Measurements from ENCODE around the gene BRAF. TPM values are rescaled to one million over a fixed set of nuclear protein-coding genes. Genes with fewer than 3 reads are reported as not detected.
"Not testable (repeated sequence)": the region's sequence is repeated elsewhere in the genome, so short reads cannot be mapped to it uniquely, and the experiment has no call there.

Gene BRAF
- total RNA-seq, 1 donor from 2014 or later = 12.5 TPM

DNA sequence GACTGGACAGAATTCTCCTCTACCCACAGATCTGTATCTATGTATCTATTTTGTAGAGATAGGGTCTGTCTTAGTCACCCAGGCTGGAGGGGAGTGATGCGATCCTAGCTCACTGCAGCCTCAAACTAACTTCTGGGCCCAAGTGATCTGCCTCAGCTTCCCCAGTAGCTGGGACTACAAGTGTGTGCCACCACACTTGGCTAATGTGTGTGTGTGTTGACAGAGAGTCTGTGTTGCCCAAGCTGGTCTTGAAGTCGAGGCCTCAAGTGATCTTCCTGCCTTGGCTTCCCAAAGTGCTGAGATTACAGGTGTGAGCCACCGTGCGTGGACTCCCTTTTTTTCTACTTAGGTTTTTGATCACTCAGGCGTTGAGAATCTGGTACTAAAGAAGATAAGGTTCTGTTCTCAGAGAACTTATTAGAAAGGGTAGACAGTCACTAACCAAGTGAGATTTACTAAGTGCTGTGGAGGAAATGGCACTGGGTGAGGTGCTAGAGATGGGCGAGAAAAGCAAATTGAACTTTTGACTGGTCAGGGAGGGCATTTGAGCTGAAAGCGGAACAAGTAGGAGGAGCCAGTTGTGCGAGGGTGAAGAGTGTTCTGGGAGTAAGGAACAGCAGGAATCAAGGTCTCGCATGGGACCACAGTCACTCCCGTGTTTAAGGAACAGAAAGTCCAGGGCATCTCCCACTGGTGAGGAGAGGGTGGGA lies 210.2 kb downstream of the BRAF start:
- no peak for DNase-seq (ENCODE audit: low read depth, low spot score)

DNA sequence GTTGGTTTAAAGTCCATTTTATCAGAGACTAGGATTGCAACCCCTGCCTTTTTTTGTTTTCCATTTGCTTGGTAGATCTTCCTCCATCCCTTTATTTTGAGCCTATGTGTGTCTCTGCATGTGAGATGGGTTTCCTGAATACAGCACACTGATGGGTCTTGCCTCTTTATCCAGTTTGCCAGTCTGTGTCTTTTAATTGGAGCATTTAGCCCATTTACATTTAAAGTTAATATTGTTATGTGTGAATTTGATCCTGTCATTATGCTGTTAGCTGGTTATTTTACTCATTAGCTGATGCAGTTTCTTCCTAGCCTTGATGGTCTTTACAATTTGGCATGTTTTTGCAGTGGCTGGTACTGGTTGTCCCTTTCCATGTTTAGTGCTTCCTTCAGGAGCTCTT lies 212.3 kb downstream of the BRAF start:
- not testable (repeated sequence) for DNase-seq (ENCODE audit: low read depth, low spot score)

DNA sequence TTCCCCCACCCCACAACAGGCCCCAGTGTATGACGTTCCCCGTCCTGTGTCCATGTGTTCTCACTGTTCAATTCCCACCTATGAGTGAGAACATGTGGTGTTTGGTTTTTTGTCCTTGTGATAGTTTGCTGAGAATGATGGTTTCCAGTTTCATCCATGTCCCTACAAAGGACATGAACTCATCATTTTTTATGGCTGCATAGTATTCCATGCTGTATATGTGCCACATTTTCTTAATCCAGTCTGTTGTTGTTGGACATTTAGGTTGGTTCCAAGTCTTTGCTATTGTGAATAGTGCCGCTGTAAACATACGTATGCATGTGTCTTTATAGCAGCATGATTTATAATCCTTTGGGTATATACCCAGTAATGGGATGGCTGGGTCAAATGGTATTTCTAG lies 216.0 kb downstream of the BRAF start:
- not testable (repeated sequence) for DNase-seq (ENCODE audit: low read depth, low spot score)

DNA sequence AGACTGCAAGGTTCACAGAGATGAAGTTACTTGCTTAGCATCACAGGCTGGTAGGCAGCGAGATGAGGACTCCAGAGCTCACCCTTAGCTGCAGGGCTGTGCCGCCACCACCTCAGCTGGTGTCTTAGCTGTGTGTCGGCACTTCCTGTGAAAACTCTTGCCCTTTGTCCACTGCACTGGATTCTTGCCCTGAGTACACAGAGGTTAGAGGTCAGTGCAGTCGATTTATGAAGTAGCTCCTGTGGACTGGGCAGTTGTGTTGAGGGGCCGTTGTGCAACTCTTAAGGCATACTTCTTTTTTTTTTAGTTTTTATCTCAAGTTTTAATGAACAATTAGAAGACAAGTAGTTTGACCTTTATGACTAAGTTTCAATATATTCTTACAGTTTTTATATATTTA lies 217.6 kb downstream of the BRAF start:
- DNase-seq (ENCODE audit: low read depth, low spot score) = no peak

DNA sequence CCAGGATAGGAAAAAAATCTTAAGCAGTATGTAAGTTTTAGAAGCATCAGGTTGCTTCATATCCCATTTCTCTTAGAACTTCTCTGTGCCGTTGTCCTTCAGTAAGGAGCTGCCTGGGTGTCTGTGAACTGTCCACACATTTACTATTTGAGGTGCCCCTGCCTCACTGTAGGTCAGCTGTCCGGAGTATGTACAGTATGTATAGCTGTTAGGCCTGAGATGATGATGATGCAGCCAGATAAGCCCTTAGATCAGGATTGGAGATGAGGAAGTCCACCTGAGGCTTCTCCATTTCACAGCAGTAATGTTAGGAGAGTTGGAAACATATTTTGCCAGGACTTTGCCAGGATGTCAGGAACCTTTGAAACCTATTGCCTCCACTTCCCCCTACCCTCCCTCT lies 220.5 kb downstream of the BRAF start:
- DNase-seq (ENCODE audit: low read depth, low spot score) = no peak

DNA sequence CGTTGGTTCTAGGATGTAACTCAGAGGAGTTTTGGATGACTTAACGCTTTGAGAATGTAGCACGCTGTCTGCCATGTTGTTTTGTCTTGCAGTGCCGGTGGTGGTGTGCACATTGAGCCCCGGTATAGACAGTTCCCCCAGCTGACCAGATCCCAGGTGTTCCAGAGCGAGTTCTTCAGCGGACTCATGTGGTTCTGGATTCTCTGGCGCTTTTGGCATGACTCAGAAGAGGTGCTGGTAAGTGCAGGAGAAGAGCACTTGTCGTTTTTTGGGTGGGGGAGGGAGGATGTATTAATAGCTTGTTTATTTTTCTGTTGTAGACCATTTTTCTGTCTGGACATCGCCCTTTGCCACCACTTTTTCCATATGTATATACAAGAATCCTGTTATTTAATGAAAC lies 222.0 kb downstream of the BRAF start:
- DNase-seq (ENCODE audit: low read depth, low spot score) = no peak

DNA sequence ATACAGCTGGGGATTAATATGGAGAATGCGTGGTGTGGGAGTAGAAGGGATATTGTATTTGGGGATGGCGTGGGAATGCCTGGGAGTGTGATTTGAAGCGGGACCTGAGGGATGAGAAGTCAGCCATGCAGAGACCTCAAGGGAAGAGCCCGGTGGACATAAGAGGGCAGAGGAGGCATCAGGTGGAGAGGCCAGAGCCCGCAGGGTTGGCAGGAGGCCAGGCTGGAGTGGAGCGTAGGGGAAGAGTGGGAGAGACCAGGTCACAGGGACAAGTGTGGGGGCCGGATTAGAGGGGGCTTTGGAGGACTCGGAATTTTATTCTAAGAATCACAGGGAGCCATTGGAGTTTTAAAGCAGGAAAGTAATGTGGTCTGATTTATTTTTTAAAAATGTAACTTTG lies 226.3 kb downstream of the BRAF start:
- no peak for DNase-seq (ENCODE audit: low read depth, low spot score)

DNA sequence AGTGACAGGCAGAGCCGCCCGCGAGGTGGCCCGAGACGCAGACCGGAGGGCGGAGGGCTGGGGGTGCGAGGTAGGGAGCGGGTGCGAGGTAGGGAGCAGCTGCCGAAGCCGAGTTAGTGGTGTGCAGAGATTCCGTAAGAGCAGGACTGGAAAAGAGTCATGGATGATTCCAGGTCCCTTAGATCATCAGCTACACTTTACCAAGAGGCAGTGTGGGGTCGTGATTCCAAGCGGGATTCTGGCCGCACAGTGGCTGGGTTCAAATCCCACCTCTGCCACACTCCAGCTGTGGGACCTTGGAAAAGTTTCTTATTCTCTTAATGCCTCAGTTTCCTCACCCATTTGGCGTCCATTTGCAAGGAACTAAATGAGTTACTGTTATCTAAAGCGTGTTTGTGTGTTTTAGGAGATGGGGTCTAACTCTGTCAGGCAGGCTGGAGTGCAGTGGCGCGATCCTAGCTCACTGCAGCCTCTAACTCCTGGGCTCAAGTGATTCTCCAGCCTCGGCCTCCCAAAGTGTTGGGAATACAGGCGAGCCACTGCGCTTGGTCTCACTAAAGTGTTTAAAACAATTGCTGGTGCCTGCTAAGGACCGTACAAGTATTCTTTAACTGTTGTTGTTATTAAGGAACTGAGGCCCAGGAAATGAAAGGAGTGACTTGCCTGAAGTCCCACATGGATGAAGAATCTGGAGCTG lies 227.1 kb downstream of the BRAF start:
- no peak for DNase-seq (ENCODE audit: low read depth, low spot score)

DNA sequence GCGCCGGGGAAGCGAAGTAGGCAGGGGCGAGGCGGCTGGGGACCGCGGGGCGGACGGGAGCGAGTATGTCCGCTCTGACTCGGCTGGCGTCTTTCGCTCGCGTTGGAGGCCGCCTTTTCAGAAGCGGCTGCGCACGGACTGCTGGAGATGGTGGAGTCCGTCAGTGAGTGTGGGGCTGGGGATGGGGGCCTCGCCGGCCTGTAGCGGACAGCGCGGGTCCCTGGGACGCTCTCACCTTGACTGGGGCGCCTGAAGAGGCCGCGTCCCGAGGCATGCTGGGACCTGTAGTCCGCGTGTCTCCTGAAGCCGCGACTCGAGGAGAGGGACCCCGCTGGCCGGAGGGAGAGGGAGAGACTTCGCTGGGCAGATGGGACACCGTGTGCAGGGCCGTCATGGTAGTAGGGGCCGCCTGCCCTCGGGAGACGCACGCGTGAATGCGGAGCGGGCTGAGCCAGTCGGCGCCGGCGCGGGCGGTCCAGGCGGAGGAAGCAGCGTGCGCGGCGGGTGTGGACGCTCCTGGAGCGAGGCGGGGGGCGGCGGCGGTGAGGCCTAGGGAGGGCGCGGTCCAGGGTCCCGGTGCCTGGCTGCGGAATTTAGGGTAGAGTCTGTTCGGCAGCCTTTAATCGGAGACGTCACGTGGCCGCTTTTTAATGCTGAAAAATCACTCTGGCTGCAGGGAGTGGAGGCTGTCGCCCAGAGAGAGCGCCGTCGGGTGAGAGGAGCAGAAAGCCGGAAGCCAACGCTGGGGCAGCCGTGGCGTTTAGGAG lies 227.9 kb downstream of the BRAF start, which contains the start of gene NDUFB2:
NDUFB2 (plus strand) TSS at position 29 of the 767 bp plus-strand sequence; CDS start at position 66, 37 bp downstream.
- DNase-seq (ENCODE audit: low read depth, low spot score) = peak; percentile 36

DNA sequence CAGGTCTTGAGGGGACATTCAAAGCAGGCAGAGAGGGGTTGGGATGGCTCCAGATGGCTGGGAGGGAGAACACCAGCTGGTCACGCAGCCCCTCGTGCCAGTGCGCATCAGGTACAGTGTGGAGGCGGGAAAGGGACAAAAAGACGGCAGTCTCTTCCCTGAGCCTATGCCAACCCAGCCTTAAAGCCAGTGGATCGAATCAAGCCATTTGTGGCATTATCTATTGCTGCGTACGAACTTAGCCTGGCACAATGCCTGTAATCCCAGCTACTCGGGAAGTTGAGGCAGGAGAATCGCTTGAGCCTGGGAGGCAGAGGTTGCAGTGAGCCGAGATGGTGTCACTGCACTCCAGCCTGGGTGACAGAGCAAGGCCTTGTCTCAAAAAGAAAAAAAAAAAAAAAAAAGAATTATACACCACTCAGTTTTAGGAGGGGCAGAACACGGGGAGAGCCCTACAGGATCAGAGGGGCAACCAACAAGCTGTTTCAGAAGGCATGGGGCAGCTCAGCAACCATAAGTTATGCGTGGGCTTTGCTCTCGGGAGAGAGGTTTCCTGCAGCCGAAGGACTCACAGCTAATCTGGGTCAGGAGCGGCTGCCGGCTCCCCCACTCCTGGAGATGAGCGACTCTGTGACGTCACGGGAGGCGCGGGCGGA lies 228.6 kb downstream of the BRAF start:
- peak; percentile 60 for DNase-seq (ENCODE audit: low read depth, low spot score)

DNA sequence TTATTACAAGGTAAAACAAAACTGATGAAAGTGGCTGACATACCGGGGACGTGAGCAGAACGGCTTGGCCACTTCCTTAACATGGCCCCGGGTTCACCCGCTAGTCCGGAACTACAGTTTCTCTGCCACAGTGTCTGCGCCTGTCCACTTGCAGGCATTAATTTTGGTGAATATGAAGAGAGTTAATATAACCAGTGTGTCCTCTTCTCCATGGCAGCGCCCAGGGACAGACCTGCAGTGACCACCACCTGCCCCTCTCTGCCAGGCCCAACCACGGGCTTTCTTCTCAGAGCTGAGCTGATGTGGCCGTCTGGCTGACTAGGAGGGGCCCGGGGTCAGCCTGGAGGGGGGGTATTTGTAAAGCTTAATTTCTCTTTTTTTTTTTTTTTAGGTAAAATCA lies 229.3 kb downstream of the BRAF start:
- DNase-seq (ENCODE audit: low read depth, low spot score) = no peak

DNA sequence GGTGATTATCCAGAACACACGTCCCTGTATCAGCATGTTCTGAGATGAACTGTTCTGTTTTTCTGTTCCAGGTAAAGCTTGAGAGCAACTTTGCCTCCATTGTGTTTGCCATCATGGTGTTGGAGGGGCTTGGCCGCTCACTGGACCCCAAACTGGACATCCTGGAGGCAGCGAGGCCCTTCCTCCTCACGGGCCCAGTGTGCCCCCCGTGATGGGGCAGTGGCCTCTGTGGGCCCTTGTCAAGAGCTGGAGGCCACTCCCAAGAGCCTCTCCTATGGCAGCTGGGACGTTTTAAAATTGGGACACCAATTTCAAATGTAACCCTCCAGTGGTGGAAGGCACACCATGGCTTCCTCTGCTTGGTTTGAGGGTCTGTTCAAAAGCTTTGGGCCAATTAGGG lies 230.1 kb downstream of the BRAF start:
- no peak for DNase-seq (ENCODE audit: low read depth, low spot score)

DNA sequence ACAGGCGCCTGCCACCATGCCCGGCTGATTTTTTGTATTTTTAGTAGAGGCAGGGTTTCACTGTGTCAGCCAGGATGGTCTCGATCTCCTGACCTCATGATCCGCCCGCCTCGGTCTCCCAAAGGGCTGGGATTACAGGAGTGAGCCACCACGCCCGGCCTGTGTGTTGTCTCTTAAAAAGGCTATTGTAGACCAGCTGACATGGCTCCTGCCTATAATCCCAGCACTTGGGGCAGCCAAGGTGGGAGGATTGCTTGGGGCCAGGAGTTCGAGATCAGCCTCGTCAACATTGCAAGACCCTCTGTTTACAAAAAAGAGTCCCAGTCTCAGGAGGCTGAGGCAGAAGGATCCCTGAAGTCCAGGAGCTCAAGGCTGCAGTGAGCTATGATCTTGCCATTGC lies 230.9 kb downstream of the BRAF start:
- not testable (repeated sequence) for DNase-seq (ENCODE audit: low read depth, low spot score)

DNA sequence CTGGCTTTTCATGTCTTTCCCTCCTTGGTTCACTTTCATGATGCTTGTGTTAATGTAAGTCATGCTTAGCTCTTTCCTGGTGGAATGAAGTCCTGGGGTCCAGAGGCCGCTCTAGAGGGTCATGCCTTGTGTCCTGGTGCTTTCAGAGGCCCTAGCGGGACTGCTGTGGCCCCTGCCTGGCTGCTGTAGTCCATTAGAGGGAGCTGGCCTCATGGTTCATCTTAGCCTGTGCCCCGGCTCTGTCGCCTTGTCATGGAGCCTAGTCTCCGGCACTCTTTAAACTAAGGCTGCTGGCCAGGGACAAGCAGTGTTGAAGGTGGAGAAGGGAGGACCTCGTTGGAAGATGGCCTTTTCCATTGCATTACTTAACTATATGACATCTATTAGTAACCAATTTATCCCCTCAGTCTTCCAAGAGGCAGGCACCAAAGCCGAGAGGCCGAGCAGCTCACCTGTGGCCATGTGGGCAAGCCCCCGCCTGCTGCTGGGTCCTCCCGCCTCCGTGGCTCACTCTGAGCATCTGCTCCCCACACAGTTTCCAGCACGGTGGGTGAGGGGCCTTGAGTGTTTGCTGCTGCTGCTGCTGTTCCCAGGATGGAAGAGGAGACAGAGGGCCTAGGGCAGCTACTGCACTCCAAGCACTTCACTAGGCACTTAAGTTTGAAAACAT lies 233.2 kb downstream of the BRAF start:
- DNase-seq (ENCODE audit: low read depth, low spot score) = no peak

DNA sequence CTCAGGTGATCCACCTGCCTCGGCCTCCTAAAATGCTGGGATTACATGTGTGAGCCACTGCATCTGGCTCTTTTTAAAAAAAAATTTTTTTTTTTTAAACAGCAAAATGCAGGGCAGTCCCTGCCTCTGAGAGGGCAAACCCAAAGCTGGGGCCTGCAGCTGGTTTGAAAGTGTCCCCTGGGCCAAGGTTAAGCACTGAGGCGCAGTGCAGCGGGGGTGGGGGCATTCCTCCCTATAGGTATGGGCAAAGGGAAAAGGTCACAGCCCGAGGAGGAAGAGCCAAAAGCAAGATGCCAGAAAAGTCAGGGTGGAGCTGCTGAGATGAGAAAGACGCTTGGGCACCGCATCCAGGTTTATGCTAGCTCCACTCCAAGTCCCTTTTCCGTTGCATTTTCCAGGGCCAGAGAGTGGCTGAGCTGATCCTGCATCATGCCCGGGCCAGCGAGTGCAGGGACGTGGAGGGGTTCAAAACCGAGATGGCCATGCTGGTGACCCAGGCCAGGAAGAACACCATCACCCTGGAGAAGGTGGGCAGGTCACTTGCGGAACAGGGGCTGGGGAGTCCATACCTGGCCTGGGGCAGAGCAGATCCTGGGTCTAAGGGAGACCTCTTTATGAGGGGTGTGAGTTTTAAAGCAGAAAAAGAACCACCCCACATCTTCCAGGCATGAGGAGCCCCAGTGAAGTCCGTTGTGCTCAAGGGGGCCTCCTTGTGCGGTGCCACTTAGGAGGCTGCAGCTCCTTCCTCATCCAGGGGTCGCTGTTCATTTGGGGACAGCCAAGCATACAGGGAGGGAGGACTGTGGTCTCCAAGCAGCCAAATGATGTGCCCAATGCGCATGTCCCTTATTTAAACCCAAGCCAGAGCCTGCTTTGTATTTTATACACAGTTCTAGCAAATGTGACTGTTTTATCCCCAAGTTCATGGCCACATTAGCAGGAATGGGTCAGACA lies 235.3 kb downstream of the BRAF start:
- DNase-seq (ENCODE audit: low read depth, low spot score) = no peak

DNA sequence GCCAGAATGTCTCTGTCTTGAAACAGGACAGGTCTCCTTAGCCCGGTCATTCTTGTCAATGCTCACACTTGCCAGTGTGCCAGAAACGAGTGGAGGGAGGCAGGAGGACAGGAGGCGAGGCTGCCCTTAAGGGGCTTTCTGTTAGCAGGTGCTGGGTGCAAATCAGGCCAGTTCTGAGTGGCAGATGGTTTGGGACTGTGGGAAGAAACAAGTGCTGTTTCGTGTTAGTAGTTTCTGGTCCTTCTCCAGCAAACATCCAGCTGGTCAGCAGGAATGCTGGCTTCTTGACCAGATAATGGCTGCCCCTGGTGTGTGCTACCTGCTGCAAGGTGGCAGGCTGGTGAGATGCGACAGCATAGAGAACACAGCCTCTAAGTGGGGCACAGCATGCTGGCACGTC lies 236.4 kb downstream of the BRAF start:
- DNase-seq (ENCODE audit: low read depth, low spot score) = no peak

DNA sequence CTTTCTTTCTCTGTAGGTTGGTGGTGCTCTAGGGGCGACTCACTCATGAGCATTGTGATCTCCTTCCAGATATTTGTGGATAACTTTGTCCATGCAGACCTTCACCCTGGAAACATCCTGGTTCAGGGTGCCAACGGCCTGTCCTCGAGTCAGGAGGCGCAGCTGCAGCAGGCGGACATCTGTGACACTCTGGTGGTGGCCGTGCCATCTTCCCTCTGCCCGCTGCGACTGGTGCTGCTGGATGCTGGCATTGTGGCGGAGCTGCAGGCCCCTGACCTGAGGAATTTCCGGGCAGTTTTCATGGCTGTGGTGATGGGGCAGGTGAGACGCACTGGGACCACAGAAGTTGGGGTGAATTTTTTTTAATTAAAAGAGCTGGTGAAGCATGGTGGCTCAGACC lies 237.8 kb downstream of the BRAF start:
- no peak for DNase-seq (ENCODE audit: low read depth, low spot score)

DNA sequence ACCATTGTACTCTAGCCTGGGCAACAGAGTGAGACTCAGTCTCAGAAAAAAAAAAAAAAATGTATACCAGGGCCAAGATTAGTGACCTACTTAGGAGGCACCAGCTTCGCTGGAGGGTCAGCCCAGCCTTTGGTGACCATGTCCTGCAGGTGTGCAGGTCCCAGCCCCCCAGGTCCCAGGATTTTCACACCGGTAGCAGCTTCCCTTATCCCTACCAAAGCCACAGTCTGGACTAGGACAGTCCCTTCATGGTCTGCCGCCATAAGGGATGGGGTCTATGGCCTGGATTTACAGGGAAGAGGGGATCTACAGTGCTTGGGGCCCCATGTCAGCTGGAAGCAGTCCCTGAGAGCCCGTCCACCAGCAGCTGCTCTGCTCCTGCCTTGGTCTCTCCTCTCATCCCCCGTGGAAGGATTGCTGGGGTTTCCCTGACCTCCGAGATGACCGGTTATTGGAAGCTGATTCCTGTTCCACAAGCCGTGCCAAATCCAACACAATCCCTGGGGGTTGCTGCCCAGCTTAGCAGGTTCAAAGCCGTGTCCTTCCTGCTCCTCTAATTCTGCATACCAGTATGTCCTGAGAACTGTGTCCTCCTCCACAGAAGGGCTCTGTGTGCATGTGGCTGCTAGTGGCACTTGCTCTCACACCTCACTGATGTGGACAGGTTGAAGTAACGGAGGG lies 239.2 kb downstream of the BRAF start:
- DNase-seq (ENCODE audit: low read depth, low spot score) = no peak

Data from pulmonary artery endothelial cell (primary cell).